NCI-H748 (cell line): Measurements from ENCODE around the gene SLC17A7.
"Not testable (repeated sequence)": the region's sequence is repeated elsewhere in the genome, so short reads cannot be mapped to it uniquely, and the experiment has no call there.

Source experiments
- DNase-seq: peaks from one replicate; lab custom pipeline; 2025; ENCODE audit not compliant: unreplicated experiment; lab: John Stamatoyannopoulos, UW

The SLC17A7 gene

DNA sequence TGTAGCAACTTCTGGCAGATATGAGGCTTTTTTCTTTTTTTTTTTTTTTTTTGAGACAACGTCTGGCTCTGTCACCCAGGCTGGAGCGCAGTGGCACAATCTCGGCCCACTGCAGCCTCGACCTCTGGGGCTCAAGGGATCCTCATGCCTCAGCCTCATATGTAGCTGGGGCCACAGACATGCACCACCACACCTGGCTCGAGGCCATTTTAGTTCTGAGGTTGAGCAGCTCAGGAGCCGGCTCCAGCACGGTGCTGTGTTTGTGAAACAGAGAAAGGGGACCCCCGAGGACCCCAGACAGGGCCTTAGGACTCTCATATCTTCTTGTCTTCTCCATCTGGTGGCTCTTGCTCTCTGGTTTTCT lies 29.3 kb upstream of the SLC17A7 start:
- no peak for DNase-seq

DNA sequence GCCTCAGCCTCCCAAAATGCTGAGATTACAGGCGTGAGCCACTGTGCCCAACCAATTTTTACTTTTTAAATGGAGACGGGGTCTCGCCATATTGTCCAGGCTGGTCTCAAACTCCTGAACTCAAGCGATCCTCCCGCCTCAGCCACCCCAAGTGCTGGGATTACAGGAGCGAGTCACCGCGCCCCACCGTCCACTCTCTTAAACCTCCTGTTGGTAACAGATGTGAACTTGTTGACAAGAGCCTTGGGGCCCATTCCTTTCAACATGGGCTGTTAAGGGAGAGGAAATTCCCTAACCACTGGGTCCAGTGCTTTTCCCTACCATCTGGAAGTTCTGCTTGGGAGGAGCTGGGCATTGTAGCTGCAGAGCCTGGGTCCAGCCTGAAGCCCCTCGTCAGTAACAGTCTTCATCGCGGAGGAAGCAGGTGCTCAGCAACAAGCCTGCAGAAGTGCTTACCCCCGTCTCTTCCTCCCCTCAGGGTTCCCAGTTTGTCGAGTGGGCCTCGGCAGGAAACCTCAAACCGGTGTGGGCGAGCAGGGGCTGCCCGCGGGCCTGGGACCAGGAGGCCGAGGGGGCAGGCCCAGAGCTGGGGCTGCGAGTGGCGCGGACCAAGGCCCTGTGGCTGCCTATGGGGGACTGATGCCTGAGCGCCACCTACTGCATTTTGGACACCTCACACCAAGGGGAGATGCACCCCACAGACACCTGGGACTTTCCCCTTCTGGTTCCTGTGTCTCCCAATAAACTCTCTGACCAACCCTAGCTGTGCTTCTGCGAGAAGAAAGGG lies 28.7 kb upstream of the SLC17A7 start:
- no peak for DNase-seq

DNA sequence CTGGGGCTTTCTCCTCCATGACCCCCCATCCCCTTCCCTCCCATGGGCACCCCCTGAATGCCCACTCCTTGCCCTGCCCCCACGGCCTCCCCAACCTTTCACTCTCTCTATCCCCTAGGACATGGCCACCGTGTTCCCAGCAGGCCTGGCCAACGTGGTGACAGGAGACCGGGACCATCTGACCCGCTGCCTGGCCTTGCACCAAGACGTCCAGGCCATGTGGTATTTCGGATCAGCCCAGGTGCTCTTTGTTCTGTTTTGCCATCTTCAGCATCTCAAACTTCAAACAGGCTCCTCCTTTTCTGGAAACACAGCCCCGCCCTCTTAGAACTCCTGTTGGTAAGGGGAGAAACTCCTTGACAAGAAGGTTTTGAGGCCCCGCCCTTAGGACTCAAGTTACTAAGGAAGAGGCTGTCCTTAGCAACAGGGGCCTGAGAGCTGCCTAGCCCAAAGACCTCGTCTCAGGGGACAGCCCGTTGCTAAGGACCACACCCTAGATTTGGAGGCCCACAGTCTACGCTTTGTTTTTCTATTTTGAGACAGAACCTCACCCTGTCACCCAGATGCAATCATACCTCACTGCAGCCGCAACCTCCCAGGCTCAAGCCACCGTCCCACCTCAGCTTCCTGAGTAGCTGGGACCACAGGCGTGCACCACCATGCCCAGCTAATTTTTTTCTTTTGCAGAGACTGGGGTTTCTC lies 27.6 kb upstream of the SLC17A7 start:
- DNase-seq = peak; percentile 81

DNA sequence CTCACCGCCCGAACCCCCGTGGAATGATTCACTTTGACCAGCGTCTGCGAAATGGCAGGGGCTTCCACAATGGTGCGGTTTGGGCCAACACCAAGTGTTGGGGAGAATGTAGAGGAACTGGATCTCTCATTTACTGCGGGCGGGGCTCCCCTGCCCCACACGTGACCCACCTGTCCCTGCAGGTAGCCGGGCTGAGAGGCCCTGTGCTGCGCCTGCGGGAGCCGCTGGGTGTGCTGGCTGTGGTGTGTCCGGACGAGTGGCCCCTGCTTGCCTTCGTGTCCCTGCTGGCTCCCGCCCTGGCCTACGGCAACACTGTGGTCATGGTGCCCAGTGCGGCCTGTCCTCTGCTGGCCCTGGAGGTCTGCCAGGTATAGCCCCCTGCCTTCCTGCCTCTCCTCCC lies 26.9 kb upstream of the SLC17A7 start:
- no peak for DNase-seq

DNA sequence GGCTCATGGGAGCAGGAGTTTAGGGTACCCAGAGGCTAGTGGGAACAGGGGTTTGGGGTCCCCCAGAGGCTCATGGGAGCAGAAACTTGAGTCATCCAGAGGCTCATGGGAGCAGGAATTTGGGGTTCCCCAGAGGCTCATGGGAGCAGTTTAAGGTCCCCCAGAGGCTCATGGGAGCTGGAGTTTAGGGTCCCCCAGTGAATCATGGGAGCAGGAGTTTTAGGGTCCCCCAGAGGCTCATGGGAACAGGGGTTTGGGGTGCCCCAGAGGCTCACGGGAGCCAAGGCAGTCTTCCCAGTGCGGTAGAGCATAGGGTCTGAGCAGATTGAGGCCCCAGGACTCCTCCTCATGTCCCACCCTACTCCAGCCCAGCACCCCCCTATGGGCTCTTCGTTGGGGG lies 24.0 kb upstream of the SLC17A7 start:
- no peak for DNase-seq

DNA sequence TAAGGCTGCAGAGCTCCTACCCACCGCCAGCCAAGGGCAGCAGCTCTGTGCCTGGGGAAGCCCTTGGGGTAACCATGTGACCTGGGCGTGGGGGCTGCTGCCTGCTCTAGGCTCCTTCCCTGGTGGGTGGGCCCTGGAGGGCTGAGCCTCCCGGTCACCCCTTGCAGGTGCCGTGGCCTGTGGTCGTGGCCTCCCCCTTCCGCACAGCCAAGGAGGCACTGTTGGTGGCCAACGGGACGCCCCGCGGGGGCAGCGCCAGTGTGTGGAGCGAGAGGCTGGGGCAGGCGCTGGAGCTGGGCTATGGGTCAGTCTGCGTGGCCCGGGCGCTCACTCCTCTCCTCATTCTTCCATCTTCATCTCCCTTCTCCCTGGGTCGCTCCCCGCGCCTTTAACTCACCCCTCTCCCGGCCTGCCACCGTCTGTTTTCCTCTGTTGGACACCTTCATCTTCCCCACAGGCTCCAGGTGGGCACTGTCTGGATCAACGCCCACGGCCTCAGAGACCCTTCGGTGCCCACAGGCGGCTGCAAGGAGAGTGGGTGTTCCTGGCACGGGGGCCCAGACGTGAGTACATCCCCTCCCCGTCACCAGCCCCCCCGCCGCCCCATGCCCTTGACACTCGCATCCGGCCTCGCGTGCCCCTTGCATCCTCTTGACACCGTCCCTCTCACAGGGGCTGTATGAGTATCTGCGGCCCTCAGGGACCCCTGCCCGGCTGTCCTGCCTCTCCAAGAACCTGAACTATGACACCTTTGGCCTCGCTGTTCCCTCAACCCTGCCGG lies 22.8 kb upstream of the SLC17A7 start:
- DNase-seq = no peak

DNA sequence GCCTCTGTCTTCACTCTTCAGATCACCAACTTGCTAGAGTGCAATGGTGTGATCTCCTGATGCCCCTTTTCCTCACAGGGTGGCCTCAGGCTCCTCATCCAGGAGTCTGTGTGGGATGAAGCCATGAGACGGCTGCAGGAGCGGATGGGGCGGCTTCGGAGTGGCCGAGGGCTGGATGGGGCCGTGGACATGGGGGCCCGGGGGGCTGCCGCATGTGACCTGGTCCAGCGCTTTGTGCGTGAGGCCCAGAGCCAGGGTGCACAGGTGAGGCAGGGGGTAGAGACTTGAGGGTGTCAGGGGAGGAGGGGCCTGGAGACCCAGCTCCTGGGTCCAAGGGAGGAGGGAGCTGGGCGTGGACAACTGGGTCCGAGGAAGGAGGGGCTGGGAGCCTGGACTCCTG lies 21.2 kb upstream of the SLC17A7 start:
- no peak for DNase-seq

DNA sequence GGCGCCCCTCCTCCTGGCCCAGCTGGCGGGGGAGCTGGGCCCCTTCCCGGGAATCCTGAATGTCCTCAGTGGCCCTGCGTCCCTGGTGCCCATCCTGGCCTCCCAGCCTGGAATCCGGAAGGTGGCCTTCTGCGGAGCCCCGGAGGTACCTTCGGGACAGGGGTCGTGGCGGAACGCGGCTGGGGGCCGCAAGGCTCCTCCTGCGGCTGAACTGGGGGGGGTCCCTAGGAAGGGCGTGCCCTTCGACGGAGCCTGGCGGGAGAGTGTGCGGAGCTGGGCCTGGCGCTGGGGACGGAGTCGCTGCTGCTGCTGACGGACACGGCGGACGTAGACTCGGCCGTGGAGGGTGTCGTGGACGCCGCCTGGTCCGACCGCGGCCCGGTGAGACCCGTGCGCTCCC lies 20.3 kb upstream of the SLC17A7 start:
- no peak for DNase-seq

DNA sequence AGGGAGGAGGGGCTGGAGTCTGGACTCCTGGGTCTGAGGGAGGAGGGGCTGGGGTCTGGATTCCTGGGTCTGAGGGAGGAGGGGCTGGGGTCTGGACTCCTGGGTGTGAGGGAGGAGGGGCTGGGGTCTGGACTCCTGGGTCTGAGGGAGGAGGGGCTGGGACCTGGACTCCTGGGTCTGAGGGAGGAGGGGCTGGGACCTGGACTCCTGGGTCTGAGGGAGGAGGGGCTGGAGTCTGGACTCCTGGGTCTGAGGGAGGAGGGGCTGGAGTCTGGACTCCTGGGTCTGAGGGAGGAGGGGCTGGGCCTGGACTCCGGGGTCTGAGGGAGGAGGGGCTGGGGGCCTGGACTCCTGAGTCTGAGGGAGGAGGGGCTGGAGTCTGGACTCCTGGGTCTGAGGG lies 19.8 kb upstream of the SLC17A7 start:
- not testable (repeated sequence) for DNase-seq

DNA sequence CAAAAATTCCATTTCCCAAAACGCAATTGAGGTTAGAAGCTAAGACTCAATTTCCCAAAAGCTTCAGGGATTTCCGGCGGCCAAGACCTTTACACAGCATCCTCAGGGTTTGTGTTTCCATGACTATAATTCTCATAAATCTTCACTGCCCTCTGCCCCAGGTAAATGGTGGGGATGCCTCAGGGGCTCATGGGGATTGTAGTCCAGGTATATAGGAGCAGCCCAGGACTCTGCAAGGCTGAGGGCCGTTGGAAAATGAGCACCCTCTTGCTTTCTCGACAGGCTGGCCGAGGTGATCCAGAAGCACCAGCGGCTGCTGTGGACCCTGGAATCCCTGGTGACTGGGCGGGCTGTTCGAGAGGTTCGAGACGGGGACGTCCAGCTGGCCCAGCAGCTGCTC lies 18.1 kb upstream of the SLC17A7 start:
- no peak for DNase-seq

DNA sequence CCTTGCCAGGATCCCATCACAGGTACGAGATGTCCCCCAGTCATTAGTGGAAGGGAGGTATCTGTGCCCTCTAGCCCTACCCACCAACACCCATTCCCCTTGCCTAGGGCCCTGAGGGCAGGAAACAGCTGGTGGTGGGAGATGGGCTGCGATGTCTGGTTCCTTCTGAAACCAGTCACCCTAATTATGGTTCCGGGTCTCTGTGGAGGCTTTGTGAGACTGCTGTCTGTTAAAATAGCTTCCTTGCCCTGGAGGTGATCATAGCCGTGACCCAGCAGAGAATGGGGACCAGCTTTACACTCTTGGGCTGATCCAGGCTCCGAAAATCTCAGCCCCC lies 17.2 kb upstream of the SLC17A7 start:
- DNase-seq = no peak

DNA sequence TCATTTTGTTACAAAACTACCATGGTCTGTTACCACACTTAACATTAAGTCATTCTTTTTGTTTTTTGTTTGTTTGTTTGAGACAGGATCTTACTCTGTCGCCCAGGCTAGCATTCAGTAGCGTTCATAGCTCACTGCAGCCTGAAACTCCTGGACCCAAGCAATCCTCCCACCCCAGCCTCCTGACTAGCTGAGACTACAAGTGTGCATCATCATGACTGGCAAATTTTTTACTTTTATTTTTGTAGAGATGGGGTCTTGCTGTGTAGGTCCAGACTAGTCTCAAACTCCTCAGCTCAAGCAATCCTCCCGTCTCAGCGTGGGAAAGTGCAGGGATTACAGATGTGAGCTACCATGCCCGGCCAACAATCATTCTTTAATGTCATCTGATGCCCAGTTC lies 15.0 kb upstream of the SLC17A7 start:
- DNase-seq = no peak

DNA sequence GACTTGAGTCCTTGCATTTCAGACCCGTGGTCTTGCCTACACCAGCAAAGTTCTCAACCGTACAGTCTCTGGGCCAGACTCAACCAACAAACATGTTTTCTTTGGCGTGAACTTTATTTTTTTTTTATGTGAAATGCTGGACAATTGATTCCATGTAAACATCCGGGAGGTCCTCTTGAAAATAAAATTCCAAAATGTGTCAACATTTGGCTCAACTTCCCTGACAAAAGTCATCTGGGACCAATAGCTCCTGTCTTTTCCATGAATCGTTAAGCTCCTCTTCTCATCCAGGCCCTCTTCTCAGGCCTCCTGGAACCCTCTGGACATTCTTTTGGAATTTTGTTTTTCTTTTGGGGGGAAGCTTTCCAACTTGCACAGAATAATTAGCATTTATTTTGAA lies 14.4 kb upstream of the SLC17A7 start:
- DNase-seq = no peak

DNA sequence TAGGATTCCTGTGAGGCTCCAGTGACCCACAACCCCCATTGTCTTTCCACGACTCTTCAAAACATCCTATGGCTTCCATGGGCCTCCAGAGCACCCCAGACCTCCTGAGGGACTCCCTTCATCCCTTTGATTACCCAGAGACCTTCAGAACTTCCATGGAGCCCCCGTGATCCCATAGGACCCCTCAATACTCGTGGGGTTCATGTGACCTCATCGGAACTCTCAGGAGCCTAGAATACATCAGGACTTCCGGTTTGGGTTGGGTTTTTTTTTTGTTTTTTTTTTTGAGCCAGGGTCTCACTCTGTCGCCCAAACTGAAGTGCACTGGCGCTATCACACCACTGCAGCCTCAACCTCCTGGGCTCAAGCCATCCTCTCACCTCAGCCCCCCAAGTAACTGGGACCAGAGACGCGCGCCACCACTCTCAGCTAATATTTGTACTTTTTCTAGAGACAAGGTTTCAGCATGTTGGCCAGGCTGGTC lies 12.5 kb upstream of the SLC17A7 start:
- no peak for DNase-seq

DNA sequence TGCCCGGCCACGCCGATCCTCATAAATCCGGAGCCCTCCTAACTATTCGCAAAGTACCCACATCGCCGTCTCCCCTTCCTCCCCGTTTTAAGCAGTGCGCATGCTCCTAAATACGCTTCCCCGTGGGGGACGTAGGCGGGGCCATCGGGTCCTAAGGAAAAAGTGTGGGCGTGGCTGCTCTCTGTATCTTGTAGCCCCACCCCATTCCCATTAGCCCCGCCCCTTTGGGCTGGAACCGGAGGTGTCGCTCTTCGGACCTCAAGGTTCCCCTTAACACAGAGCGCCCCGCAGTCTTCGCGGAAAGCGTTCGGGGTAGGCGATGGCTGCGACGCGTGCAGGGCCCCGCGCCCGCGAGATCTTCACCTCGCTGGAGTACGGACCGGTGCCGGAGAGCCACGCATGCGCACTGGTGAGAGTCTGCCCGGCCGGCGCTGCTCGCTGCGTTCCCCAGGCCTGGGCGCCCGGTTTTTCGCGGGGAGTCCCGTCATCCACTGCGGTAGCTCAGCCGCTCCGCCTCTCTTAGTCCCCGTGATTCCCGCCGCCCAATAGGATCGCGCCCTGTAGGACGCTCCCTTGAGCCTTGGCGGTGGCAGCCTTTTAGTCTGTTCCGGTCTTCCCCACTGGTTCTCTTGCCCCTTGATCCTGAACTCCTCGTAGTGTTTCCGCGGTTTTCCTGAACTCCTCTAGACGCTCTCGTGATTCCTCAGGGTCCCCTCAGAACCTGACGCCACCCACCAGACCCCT lies 11.9 kb upstream of the SLC17A7 start, which contains the start of gene ALDH16A1:
TSS of gene ALDH16A1 (plus strand) at position 213 of the 744 bp plus-strand sequence. CDS start at position 320, 107 bp downstream.
- peak; percentile 99 for DNase-seq

DNA sequence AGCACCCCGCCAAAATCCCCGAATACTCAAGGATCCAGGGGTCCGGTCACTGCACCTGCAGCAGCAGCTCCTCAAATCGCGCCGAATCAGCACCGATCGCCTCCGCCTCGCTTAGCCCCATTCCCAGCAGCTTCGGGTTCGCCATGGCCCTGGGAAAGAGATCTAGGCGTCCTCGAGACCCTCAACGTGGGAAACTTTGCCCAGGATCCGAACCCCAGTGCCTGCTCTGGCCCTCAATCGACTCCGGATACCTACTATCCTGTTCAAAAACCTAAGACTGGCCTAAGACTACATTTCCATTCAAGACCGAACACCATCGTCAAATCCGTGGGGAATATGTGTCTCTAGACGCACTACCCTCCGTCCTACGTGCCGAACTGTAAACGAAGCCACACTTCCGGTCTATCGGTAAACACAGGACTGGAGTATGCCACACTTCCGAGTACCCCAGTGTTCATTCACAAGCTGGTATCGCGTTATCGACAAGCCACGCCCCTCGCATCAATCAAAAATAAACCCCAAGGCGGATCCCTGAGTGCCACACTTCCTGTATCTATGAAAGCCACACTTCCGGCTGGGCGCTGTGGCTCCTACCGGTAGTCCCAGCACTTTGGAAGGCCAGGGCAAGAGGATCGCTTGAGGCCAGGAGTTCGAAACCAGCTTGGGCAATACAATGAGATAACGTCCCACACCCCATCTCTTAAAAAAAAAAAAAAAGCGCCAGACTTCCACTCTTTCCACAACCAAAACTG lies 10.3 kb upstream of the SLC17A7 start, which contains the start of gene PIH1D1:
TSS of gene PIH1D1 (minus strand) at position 385 of the 752 bp plus-strand sequence. CDS start at position 145, 240 bp downstream.
- peak; percentile 100 for DNase-seq

DNA sequence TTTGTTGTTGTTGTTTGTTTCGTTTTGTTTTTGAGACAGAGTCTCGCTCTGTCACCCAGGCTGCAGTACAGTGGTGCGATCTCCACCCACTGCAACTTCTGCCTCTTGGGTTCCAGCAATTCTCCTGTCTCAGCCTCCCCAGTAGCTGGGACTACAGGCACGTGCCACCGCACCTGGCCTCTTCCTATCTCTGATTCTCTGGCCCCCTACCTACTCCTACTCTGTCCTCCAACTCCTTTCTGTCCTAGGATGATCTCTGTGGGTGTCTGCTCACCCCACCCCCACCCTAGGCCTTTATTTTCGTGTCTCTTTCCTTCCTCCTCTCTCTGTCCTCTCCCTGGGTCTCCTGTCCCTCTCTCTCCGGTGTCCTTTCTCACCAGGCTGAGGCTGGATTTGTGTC lies 9.1 kb upstream of the SLC17A7 start:
- no peak for DNase-seq

DNA sequence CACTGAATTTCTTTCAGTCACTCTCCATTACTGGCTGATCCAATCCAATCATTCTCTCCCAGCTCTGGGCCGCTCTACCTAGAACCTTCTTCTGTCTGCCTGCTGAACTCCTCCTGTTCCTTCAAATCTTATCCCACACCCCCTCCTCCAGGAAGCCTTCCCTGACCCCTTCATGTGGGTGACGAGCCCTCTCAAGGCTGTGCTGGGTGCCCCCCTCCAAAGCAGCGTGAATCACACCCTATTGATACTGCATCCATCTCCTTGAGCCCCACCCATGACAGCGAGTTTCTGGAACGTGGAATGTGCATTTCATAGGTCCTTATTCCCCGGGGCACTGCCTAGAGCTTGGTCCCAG lies 7.1 kb upstream of the SLC17A7 start:
- DNase-seq = no peak

DNA sequence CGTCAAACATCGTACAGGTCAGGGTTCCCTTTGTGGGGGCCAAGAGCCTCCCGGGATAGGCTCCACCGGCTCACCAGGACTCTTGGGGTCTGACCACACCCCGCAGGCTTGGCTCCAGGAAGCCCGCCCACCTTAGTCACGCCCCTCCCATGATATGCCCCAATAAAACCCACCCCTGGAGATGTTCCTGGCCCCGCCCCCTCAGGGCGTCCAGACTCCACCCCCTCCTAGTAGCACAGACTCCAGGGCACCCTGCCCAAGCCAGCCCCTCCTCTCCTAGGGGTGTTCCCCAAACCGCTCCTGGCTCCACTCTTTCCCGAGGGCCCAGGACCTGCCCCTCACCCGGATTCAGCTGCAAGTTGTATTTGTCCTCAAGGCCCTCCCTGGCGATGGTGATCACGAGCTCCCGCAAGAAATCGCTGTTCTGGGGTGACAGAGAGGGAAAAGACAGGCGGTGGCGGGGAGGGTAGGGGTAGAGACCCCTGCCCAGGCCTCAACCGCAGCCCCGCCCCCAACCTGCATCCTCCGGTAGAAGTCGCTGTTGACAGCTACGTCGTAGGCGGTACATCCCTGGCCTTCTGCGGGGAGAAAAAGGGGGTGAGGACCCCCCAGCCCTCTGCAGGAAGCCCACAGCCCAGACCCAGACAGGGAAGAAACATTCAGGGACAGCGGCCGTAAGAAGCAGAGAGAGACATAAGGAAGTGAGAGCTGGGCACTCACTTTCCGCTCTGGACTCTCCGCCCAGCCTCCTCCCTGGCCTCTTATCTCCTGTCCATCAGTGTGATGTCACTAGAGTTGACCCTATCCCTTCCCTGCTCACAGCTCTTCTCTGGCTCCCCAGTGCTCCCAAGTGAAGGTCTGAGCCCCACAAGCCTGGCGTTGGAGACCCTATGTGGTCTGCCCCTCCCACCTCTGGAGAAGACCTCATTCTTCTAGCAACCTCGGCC lies 6.4 kb upstream of the SLC17A7 start:
- peak; percentile 33 for DNase-seq
